ENCODE measurements around the gene CTNS.

GRCh38 chr17:3596804-3597464, 39.6 kb upstream of the CTNS start:
- TF ChIP-seq, protein P1, sequence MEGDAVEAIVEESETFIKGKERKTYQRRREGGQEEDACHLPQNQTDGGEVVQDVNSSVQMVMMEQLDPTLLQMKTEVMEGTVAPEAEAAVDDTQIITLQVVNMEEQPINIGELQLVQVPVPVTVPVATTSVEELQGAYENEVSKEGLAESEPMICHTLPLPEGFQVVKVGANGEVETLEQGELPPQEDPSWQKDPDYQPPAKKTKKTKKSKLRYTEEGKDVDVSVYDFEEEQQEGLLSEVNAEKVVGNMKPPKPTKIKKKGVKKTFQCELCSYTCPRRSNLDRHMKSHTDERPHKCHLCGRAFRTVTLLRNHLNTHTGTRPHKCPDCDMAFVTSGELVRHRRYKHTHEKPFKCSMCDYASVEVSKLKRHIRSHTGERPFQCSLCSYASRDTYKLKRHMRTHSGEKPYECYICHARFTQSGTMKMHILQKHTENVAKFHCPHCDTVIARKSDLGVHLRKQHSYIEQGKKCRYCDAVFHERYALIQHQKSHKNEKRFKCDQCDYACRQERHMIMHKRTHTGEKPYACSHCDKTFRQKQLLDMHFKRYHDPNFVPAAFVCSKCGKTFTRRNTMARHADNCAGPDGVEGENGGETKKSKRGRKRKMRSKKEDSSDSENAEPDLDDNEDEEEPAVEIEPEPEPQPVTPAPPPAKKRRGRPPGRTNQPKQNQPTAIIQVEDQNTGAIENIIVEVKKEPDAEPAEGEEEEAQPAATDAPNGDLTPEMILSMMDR (optimal IDR thresholded peaks at IDR 0.05 in 1 of 3, IDR thresholded peaks at IDR 0.05 in 1 of 3, conservative IDR thresholded peaks at IDR 0.05 in 1 of 3; ENCODE audit: extremely low read depth in 1 of 3, insufficient read depth in 2 of 3, low read length in 3 of 3): no peak
- TF ChIP-seq EZH2 (IDR thresholded peaks at IDR 0.05; ENCODE audit: low read length): no peak

Measured in keratinocyte (primary cell).